GM13976 (cell line): Measurements from ENCODE around the gene ZNF407.

ENCODE experiments used
- DNase-seq: peaks from one replicate; pipeline ENCODE4 v3.0.0; 2012; ENCODE audit warnings: low spot score
- in situ Hi-C: fragments of 300-500 bp; cut with MboI; formaldehyde crosslinking; loops from one replicate; pipeline ENCODE4 v1.12.0; 2022; ENCODE audit warnings: low sequenced_read_pairs, mixed read lengths, inconsistent platforms; ENCODE audit not compliant: unreplicated experiment
- TF ChIP-seq, protein P1 (sequence below): IDR thresholded peaks from 2 replicates; pipeline ENCODE4 v1.5.1; 2012; ENCODE audit warnings: borderline replicate concordance, mild to moderate bottlenecking; ENCODE audit not compliant: insufficient read depth; ENCODE audit errors: extremely low read depth, missing control alignments, control extremely low read depth

Gene ZNF407

GRCh38 chr18:74683573-74683972, 85.9 kb downstream of the ZNF407 start:
- TF ChIP-seq, protein P1, sequence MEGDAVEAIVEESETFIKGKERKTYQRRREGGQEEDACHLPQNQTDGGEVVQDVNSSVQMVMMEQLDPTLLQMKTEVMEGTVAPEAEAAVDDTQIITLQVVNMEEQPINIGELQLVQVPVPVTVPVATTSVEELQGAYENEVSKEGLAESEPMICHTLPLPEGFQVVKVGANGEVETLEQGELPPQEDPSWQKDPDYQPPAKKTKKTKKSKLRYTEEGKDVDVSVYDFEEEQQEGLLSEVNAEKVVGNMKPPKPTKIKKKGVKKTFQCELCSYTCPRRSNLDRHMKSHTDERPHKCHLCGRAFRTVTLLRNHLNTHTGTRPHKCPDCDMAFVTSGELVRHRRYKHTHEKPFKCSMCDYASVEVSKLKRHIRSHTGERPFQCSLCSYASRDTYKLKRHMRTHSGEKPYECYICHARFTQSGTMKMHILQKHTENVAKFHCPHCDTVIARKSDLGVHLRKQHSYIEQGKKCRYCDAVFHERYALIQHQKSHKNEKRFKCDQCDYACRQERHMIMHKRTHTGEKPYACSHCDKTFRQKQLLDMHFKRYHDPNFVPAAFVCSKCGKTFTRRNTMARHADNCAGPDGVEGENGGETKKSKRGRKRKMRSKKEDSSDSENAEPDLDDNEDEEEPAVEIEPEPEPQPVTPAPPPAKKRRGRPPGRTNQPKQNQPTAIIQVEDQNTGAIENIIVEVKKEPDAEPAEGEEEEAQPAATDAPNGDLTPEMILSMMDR: no peak
- DNase-seq: no peak
- in situ Hi-C loops: no loop called here

- TF ChIP-seq, protein P1: no peak
- in situ Hi-C loops: no loop called here
- no peak for DNase-seq
Measured at GRCh38 chr18:74689251-74689650, 91.6 kb downstream of the ZNF407 start.

DNA sequence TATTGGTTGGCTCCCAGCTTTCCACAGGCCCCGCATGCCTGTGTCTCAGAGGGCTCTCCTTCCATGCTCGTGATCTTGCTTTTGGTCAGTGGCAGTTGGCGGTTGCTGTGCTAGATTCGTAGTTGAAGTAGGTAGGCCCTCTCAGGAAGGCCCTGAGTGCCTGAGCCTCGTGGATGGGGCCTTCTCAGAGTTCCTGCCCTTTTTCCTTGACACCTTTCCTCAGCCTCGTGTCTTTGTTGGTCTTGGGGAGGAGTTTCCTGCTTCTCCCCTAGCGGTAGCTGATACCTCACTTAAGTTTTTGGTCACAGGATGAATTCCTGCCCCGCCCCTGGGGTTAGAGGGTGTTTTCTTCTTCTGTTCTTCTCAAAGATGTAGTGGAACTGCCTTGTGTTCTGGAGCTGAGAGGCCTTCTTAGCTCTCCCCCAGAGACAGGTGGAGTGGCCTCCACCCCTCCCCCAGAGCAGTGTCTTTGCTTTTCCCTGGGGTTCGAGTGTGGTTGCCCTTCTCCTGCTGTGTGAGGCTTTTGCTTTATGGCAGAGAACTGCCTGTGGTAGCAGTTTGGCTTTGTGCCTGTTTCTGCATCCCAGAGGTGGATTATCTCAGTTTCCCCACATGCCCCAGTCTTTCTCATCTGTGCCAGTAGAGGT, 94.8 kb downstream of the ZNF407 start:
- no peak for DNase-seq
- TF ChIP-seq, protein P1: no peak
- in situ Hi-C loops: no loop called here

DNA sequence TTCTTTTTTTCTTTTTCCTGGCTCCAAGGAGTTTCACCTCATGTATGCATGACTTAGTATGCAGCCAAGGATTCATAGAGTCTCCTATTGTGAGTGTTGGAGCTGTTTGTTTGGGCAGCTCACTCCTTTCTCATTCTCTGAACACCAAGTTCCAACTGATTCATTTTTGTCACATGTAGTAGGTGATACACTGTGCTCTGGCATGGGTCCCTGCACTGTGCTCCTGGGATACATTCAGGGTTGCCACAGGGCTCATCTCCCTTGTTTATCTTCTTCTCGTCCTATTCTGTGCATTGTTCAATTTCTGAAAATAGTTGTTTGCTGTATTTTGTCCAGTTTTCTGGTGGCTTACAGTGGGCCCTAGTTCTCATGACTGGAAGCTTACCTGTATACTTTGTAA, 96.8 kb downstream of the ZNF407 start:
- DNase-seq: no peak
- TF ChIP-seq, protein P1: no peak
- in situ Hi-C loops: no loop called here

GRCh38 chr18:74695170-74695569, 97.5 kb downstream of the ZNF407 start:
- TF ChIP-seq, protein P1: no peak
- DNase-seq: no peak
- in situ Hi-C loops: no loop called here

GRCh38 chr18:74698881-74699280, 101.2 kb downstream of the ZNF407 start:
- DNase-seq: no peak
- in situ Hi-C loops: no loop called here
- TF ChIP-seq, protein P1: no peak
